CD1c-positive myeloid dendritic cell (primary cell): Measurements from ENCODE around the gene AGPAT3.

Experiments
- DNase-seq: peaks from one replicate; pipeline ENCODE4 v3.0.0-alpha.2; 2016; ENCODE audit errors: extremely low spot score

The AGPAT3 gene

GRCh38 chr21:44020551-44020950, 155.5 kb downstream of the AGPAT3 start:
- no peak for DNase-seq

GRCh38 chr21:44021064-44021463, 156.0 kb downstream of the AGPAT3 start:
- DNase-seq: no peak

GRCh38 chr21:44024257-44024656, 159.2 kb downstream of the AGPAT3 start:
- no peak for DNase-seq

- DNase-seq: peak; percentile 80
Measured at GRCh38 chr21:44024887-44025353, 159.9 kb downstream of the AGPAT3 start.

- DNase-seq: no peak
Measured at GRCh38 chr21:44027607-44028286, 162.7 kb downstream of the AGPAT3 start.

- DNase-seq: no peak
Measured at GRCh38 chr21:44028287-44028659, 163.2 kb downstream of the AGPAT3 start.

GRCh38 chr21:44029460-44030087, 164.6 kb downstream of the AGPAT3 start:
- no peak for DNase-seq

GRCh38 chr21:44035244-44035643, 170.2 kb downstream of the AGPAT3 start:
- DNase-seq: no peak
